ENCODE data around the gene UGT2B7. TPM values are rescaled to one million over a fixed set of nuclear protein-coding genes. Genes with fewer than 3 reads are reported as not detected.

UGT2B7 gene
- total and polyA plus RNA-seq, 2 of the 13 experiments (the other 11 are each of a cell fraction or from before 2014, with no cell fraction given) = 26.8 to 41.8 TPM

DNA sequence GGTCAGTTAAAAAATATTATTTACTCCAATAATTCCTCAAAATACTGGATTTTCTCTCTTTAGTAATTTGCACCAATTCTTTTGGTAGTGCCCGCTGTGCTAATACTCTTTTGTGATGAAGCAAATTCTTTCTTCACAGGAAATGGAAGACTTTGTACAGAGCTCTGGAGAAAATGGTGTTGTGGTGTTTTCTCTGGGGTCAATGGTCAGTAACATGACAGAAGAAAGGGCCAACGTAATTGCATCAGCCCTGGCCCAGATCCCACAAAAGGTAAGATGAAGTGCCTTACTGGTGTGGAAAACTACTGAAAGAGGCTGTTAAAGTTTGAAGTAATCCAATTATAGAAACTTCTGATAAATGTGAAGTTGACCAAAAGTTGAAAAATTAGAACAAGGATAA is 6.4 kb downstream of the UGT2B7 start (continued):
- peak; percentile 57; the same call in 1 of the 2 replicates for TF ChIP-seq NR2C2 (CRISPR knock-in tag; IDR thresholded peaks at IDR 0.05; ENCODE audit: borderline replicate concordance)
- TF ChIP-seq NCOA2 (CRISPR knock-in tag; IDR thresholded peaks at IDR 0.05) = peak; percentile 92
- TF ChIP-seq HNF4G (IDR thresholded peaks at IDR 0.05; ENCODE audit: borderline replicate concordance, low read depth, low read length) = peak; percentile 89
- peak; percentile 54; the same call in 1 of the 2 replicates for TF ChIP-seq HNF4G (CRISPR knock-in tag; IDR thresholded peaks at IDR 0.05; ENCODE audit: borderline replicate concordance, low read depth)
- peak; percentile 83 for TF ChIP-seq ZGPAT (CRISPR knock-in tag; IDR thresholded peaks at IDR 0.05)
- TF ChIP-seq IRF2 (CRISPR knock-in tag; IDR thresholded peaks at IDR 0.05) = peak; percentile 43; the same call in 1 of the 2 replicates
- peak; percentile 56 for TF ChIP-seq ZNF574 (CRISPR knock-in tag; IDR thresholded peaks at IDR 0.05)
- TF ChIP-seq ZFX (CRISPR knock-in tag; IDR thresholded peaks at IDR 0.05; ENCODE audit: low read depth) = peak; percentile 25; the same call in 1 of the 2 replicates
- peak; percentile 85 for TF ChIP-seq CEBPB (IDR thresholded peaks at IDR 0.05; ENCODE audit: borderline replicate concordance, low read depth, low read length)
- peak; percentile 64 for TF ChIP-seq TEAD3 (CRISPR knock-in tag; optimal IDR thresholded peaks at IDR 0.05; ENCODE audit: borderline replicate concordance)
- TF ChIP-seq MEF2D (CRISPR knock-in tag; IDR thresholded peaks at IDR 0.05) = peak; percentile 62; the same call in 1 of the 2 replicates
- TF ChIP-seq ATF3 (CRISPR knock-in tag; IDR thresholded peaks at IDR 0.05) = peak; percentile 92
- TF ChIP-seq ZBED4 (CRISPR knock-in tag; IDR thresholded peaks at IDR 0.05; ENCODE audit: borderline replicate concordance) = peak; percentile 52; the same call in 1 of the 2 replicates
- TF ChIP-seq ZNF644 (CRISPR knock-in tag; IDR thresholded peaks at IDR 0.05; ENCODE audit: low read depth) = peak; percentile 92
- TF ChIP-seq, protein P1, sequence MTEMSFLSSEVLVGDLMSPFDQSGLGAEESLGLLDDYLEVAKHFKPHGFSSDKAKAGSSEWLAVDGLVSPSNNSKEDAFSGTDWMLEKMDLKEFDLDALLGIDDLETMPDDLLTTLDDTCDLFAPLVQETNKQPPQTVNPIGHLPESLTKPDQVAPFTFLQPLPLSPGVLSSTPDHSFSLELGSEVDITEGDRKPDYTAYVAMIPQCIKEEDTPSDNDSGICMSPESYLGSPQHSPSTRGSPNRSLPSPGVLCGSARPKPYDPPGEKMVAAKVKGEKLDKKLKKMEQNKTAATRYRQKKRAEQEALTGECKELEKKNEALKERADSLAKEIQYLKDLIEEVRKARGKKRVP (CRISPR knock-in tag; IDR thresholded peaks at IDR 0.05) = peak; percentile 87 to 99
- TF ChIP-seq RXRB (CRISPR knock-in tag; IDR thresholded peaks at IDR 0.05; ENCODE audit: borderline replicate concordance) = peak; percentile 79; the same call in 1 of the 2 replicates
